OCI-LY3 (cell line): ENCODE data around the gene BIRC5.

Experiments
- EZH2phosphoT487 ChIP-seq: fragments of 200-600 bp; shearing (Covaris generic); IDR thresholded peaks from 2 replicates; pipeline ENCODE4 v1.6.1; 2018; ENCODE audit warnings: antibody characterized with exemption, mixed run types, low read depth
- TF ChIP-seq, protein P1 (sequence below): fragments of 200-600, 300-600 bp; sonication (generic); IDR thresholded peaks from 2 replicates; pipeline ENCODE4 v1.5.1; 2014; ENCODE audit warnings: antibody characterized with exemption, low read length, low read depth

GRCh38 chr17:78253946-78254672 lies 40.1 kb downstream of the BIRC5 start:
- TF ChIP-seq, protein P1, sequence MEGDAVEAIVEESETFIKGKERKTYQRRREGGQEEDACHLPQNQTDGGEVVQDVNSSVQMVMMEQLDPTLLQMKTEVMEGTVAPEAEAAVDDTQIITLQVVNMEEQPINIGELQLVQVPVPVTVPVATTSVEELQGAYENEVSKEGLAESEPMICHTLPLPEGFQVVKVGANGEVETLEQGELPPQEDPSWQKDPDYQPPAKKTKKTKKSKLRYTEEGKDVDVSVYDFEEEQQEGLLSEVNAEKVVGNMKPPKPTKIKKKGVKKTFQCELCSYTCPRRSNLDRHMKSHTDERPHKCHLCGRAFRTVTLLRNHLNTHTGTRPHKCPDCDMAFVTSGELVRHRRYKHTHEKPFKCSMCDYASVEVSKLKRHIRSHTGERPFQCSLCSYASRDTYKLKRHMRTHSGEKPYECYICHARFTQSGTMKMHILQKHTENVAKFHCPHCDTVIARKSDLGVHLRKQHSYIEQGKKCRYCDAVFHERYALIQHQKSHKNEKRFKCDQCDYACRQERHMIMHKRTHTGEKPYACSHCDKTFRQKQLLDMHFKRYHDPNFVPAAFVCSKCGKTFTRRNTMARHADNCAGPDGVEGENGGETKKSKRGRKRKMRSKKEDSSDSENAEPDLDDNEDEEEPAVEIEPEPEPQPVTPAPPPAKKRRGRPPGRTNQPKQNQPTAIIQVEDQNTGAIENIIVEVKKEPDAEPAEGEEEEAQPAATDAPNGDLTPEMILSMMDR, result no peak
- TF ChIP-seq EZH2phosphoT487, result no peak
